WTC11 (cell line): Measurements from ENCODE around the gene MCRS1.

Source experiments
- ATF3 ChIP-seq: sonication (generic); formaldehyde crosslinking; conservative IDR thresholded peaks from 2 replicates; pipeline ENCODE4 v1.8.1; 2022; ENCODE audit warnings: mild to moderate bottlenecking, missing genetic modification reagents
- CBFB ChIP-seq: sonication (generic); formaldehyde crosslinking; IDR thresholded peaks from 2 replicates; pipeline ENCODE4 v1.8.1; 2022; ENCODE audit warnings: mild to moderate bottlenecking, low read depth, missing genetic modification reagents
- HMGA2 ChIP-seq: fragments of 250-450 bp; sonication (Bioruptor Pico); IDR thresholded peaks from 2 replicates; pipeline ENCODE4 v1.4.0; 2021; ENCODE audit warnings: mild to moderate bottlenecking, moderate library complexity
- NR3C1 ChIP-seq: sonication (generic); formaldehyde crosslinking; conservative IDR thresholded peaks from 2 replicates; pipeline ENCODE4 v1.8.1; 2023; ENCODE audit warnings: low read depth, mild to moderate bottlenecking, missing genetic modification reagents
- SP1 ChIP-seq: sonication (generic); formaldehyde crosslinking; conservative IDR thresholded peaks from 2 replicates; pipeline ENCODE4 v1.8.1; 2022; ENCODE audit warnings: missing genetic modification reagents
- ZNF396 ChIP-seq: fragments of 250-450 bp; sonication (Bioruptor Pico); IDR thresholded peaks from 2 replicates; pipeline ENCODE4 v1.8.0; 2021; ENCODE audit warnings: mild to moderate bottlenecking, moderate library complexity, borderline replicate concordance
- TF ChIP-seq, protein P1 (sequence below): fragments of 200-600 bp; IDR thresholded peaks from 2 replicates; pipeline ENCODE4 v1.8.0; 2022; ENCODE audit warnings: antibody characterized with exemption
- TF ChIP-seq, protein P2 (sequence below): fragments of 250-450 bp; sonication (Bioruptor Pico); conservative IDR thresholded peaks from 2 replicates; pipeline ENCODE4 v1.9.0; 2021; ENCODE audit warnings: mild to moderate bottlenecking
- TF ChIP-seq, protein P3 (sequence below): sonication (generic); formaldehyde crosslinking; conservative IDR thresholded peaks from 2 replicates; pipeline ENCODE4 v1.8.1; 2023; ENCODE audit warnings: mild to moderate bottlenecking, low read depth, missing genetic modification reagents, moderate library complexity

DNA sequence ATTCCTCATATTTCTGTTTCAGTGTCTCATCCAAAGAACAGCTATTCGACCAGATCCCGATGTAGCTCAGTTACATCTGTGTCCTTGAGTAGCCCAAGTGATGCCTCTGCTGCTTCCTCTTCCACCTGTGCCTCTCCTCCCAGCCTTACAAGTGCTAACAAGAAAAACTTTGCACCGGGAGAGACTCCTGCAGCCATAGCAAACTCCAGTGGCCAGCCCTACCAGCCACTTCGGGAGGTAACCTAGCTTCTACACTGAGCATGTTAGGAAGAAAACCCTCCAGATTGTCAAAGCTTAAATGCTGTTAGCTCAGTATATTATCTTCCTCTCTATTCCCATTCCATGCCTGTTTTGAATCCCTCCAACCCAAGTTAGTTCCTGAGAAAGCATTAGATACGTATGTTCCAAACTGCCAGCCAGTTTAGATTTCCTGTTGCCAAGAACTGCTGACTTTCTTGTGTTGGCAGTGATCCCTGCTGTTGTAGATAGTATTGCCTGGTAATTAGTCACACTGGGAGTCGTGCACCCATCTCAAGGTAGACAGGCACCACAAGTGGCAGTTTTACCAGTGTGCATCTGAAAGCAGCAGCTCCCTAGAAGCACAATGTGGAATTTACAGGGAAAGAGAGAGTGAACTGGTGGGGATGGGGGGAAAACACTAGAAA is 43.1 kb downstream of the MCRS1 start:
- TF ChIP-seq HMGA2 (CRISPR knock-in tag) (no peak), CBFB (no peak), ATF3 (no peak), SP1 (CRISPR knock-in tag) (no peak), ZNF396 (CRISPR knock-in tag) (no peak), NR3C1 (CRISPR knock-in tag) (no peak)
- TF ChIP-seq, protein P1, sequence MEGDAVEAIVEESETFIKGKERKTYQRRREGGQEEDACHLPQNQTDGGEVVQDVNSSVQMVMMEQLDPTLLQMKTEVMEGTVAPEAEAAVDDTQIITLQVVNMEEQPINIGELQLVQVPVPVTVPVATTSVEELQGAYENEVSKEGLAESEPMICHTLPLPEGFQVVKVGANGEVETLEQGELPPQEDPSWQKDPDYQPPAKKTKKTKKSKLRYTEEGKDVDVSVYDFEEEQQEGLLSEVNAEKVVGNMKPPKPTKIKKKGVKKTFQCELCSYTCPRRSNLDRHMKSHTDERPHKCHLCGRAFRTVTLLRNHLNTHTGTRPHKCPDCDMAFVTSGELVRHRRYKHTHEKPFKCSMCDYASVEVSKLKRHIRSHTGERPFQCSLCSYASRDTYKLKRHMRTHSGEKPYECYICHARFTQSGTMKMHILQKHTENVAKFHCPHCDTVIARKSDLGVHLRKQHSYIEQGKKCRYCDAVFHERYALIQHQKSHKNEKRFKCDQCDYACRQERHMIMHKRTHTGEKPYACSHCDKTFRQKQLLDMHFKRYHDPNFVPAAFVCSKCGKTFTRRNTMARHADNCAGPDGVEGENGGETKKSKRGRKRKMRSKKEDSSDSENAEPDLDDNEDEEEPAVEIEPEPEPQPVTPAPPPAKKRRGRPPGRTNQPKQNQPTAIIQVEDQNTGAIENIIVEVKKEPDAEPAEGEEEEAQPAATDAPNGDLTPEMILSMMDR = no peak
- TF ChIP-seq, protein P2, sequence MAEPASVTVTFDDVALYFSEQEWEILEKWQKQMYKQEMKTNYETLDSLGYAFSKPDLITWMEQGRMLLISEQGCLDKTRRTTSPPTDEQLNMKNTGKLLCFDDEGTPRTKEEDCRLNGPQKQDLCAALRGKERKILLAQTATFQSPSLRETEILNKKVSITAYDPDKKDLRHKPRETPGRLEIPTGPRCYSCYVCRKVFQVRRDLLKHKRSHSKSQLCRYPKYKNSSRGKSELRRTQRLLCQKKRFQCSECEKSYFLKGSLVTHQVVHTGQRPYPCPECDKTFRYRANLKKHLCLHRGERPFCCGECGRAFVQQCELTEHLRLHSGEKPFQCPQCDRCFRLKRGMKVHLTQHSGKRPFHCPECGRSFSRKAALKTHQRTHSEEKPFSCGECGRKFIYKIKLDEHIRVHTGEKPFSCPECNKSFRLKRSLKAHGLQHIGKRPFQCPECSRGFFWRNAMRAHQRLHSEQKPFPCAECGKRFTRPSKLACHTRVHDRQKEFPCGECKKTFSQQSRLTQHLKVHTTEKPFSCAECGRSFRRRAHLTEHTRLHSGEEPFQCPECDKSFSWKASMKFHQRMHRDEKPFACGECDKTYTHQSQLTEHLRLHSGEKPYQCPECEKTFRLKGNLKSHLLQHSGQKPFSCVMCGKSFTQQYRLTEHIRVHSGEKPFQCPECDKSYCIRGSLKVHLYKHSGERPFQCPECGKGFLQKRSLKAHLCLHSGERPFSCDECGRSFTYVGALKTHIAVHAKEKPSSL (CRISPR knock-in tag) = no peak
- TF ChIP-seq, protein P3, sequence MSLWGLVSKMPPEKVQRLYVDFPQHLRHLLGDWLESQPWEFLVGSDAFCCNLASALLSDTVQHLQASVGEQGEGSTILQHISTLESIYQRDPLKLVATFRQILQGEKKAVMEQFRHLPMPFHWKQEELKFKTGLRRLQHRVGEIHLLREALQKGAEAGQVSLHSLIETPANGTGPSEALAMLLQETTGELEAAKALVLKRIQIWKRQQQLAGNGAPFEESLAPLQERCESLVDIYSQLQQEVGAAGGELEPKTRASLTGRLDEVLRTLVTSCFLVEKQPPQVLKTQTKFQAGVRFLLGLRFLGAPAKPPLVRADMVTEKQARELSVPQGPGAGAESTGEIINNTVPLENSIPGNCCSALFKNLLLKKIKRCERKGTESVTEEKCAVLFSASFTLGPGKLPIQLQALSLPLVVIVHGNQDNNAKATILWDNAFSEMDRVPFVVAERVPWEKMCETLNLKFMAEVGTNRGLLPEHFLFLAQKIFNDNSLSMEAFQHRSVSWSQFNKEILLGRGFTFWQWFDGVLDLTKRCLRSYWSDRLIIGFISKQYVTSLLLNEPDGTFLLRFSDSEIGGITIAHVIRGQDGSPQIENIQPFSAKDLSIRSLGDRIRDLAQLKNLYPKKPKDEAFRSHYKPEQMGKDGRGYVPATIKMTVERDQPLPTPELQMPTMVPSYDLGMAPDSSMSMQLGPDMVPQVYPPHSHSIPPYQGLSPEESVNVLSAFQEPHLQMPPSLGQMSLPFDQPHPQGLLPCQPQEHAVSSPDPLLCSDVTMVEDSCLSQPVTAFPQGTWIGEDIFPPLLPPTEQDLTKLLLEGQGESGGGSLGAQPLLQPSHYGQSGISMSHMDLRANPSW (CRISPR knock-in tag) = no peak
